ENCODE data around the gene UGT3A1.
"Not testable (repeated sequence)": the region's sequence is repeated elsewhere in the genome, so short reads cannot be mapped to it uniquely, and the experiment has no call there.

UGT3A1 gene, protein sequence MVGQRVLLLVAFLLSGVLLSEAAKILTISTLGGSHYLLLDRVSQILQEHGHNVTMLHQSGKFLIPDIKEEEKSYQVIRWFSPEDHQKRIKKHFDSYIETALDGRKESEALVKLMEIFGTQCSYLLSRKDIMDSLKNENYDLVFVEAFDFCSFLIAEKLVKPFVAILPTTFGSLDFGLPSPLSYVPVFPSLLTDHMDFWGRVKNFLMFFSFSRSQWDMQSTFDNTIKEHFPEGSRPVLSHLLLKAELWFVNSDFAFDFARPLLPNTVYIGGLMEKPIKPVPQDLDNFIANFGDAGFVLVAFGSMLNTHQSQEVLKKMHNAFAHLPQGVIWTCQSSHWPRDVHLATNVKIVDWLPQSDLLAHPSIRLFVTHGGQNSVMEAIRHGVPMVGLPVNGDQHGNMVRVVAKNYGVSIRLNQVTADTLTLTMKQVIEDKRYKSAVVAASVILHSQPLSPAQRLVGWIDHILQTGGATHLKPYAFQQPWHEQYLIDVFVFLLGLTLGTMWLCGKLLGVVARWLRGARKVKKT

DNA sequence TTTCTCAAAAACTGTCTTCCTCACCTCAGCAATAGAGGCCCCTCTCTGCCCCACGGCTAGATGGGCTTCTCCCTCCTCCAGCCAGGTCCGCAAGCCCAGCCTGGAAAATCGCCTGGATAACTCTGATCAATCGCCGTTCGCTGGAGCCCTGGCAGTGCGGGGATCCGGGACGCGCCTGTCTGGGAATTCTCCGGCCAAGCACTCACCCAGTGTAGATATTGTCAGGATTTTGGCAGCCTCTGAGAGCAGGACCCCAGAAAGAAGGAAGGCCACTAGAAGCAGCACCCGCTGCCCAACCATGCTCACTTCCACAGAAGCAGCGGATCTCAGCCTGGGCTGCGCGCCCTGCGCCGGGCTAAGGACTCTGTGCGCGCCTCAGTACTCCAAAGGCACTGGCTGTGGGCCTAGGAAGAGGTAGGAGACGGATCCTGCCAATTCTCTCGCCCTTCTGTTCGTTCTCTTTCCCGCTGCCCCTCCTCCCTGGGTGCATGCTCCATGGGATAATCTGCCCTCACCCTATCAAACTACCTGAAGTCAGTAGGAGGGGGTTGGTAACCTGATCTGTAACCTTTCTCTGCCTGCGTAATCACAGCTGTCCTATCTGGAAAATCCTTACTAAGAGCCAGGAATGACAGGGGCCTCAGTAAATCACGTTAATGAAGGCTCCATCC is at the start of gene UGT3A1:
UGT3A1 (minus strand) TSS at position 450 of the 671 bp plus-strand sequence; CDS start at position 300, 150 bp downstream.
- DNase-seq = no peak

DNA sequence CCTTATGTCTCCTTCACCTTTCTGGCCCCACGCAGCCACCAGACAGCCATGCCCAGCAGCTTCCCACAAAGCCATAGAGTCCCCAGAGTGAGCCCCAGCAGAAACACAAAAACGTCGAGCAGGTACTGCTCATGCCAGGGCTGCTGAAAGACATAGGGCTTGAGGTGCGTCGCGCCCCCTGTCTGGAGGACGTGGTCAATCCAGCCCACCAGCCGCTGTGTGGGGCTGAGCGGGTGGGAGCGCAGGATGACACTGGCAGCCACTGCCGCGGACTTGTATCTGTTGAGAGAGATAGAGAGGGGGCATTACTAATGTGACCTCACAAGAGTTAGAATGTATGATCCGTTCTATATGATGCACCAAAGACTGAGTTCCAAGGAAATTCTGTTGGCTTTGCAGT is 44.5 kb upstream of the UGT3A1 start:
- DNase-seq = no peak

DNA sequence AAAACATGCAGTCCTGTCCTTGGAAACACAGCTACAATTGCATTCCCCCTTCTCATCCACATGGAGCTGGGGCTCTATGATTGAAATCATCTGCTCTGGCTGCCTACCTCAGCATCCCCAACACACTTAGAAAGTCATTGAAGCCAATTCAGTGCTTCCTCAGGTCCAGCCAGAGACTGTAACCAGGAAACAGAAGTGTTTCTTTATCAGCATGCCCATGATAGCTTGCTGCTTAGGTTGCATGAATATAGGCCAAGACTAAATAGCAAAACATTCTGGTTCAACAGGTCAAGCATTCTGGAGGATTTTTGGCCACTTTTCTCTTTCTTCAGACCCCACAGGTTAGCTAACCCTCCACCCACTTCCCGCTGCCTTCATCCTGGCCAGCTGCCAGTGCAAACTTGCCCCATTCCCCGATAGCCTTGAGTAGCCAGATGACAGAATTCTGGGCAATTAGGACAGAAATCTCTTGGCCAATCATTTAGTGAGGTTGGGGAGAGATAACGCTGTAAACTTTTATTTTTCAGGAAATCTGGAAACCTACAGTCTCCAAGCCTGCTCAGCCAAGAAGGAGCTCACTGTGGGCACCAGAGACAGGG is 43.4 kb upstream of the UGT3A1 start:
- DNase-seq = not testable (repeated sequence)

DNA sequence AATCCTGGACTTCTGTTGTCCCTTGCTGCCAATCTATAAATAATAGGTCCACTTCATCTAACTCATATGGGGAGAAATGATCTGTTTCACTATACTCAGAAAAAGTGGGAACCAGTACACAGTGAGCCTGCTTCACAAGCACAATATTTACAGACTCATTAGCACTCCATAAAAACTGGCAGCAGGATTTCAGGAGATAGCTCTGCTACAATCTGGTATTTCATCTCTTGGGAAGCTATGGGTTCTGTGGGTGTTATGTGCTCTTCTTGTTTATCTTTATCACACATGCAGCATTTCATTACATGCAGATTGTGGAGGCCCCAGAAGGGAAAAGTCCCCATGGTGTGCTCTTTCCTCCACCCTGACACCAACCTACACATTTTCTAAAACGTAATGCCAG is 42.3 kb upstream of the UGT3A1 start:
- no peak for DNase-seq

DNA sequence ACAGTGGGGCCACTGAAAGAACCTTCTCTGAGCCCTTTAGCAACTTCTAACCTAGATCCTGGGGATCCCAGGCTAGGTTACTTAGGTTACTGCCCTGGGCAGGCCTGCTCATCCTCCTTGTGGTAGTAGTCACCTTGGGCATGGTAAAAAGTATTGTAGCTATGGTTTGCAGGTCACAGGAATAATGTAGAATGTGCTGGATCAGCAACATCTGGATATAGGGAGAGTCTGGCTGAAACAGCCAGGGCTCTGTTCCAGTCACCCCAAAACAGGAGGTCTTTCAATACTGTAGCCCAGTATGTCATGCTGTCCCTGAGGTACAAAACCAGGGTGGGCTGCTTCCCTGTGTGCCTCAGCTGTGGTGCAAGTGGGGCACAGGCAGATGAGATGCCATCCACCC is 41.9 kb upstream of the UGT3A1 start:
- DNase-seq = no peak

DNA sequence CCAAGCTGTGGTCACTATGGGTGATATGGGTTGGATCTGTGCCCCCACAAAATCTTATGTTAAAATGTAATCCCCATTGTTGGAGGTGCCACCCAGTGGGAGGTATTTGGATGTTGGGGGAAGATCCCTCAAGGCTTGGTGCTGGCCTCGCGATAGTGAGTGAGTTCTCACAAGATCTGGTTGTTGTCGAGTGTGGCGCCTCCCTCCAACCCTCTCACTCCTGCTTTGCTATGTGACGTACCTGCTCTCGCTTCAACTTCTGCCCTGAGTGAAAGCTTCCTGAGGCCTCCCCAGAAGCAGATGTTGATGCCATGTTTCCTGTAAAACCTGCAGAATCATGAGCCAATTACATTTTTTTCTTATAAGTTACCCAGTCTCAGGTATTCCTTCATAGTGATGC is 40.0 kb upstream of the UGT3A1 start:
- no peak for DNase-seq

DNA sequence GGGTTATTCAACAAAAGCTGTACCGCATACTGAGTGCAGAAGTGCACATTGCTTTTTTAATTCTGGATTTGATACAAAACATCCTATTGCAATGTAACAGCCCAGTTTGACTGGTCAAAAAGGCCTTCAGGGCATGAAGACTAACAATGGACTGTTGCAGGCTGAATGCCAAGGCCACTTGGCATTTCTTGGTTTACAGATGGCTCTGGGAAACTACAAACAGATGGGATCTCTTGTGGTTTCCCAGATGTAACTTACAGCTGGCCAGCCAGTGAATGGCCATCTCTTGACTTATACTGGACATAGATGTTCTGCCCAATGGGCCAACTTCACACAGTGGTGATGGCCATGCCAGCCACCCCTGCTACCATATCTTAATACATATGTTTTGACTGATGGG is 38.7 kb upstream of the UGT3A1 start:
- no peak for DNase-seq

DNA sequence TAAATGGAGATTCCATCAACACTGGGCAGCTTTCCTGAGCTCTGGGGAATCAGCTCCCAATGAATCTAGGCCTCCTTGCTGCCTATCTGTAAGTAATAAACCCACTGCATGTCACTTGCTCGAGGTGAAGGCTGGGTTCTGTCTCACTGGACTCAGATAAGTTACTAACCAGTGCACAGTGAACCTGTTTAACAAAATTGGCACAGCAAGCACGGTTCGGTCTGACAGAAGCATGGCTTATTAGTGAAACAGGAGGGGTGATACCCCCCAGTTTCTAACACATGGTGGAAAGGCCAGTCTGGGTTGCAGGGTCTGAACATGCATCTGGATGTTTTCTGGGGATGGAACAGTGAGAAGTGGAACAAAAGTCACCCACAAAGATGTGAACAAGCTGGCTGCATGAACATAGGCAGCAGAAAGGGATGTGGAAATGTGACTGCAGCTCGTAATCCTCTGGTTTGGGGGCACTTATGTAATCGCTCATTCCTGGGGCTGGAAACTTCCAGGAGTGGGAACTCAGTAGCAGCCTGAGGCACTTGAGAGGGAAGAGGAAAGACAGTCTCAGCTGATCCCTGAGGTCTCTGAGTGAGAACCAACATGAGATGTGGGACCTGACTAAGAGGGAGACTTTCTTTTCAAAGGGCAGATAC is 37.8 kb upstream of the UGT3A1 start:
- DNase-seq = no peak

DNA sequence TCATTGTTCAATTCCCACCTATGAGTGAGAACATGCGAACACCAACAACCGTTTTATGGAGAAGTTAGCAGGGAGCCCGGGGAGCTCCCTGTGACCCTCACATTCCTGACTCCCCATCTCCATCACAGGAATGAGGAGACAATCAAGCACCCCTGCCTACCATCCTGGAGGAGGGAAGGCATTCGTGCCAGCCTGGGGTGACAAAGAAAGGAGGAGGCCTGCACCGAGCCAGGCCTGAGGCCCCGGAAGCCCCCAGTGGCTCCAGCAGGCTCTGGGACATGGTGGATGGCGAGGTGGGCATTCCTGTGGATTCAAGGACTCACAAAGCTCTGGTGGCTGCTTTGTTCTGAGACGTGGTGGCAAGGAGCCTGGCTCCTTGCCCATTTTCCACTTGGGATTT is 36.5 kb upstream of the UGT3A1 start:
- DNase-seq = no peak

DNA sequence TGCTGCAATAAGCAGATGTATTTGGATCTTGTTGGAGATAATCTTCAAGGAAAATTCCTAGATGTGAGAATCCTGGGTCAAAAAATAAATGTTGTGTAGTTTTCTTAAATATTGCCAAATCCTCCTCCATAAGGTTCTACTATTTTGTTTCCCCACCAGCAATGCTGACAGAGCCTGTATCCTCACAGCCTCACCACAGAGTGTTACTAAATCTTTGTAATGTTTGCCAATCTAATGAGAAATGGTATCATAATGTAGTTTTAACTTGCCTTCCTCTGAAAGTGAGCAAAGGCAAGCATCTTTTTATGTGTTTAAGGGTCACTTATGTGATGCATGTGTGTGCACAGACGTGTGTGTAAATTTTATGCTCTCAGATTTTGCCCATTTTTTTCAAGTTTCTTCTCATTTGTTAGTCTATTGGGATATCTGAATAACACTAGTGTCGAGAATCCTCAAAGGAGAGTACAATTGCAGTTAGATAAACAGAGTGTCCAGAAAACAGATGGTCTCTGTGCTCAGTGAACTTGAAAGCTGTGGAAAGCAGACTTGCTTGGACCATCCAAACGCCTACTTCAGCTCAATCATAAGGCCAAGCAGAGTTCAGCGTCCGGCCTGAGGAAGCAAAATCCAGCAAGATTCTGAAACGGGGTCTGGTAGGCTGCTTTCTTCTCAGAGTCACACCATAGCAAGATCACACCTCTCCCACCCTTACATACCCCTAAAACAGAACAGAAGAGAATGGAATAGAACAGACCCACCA is 35.7 kb upstream of the UGT3A1 start:
- no peak for DNase-seq

DNA sequence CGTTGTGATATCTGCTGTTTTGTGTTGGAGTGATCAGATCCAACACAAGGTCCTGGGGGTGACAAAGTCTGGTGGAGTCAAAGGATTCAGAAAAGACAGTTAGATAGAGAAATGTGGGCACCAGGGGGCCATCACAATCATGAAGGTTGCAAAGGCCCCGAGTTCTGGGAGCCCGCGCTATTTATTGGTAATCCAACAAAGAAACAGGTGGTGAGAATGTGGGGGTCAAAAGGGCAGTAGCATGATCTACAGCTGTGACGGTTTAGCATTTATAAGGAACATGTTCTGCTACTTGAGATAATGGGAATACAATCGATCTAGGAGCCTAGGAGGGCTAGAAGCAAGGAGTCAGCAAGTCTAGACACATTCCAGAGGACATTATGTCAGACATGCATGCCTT is 31.1 kb upstream of the UGT3A1 start:
- DNase-seq = not testable (repeated sequence)

DNA sequence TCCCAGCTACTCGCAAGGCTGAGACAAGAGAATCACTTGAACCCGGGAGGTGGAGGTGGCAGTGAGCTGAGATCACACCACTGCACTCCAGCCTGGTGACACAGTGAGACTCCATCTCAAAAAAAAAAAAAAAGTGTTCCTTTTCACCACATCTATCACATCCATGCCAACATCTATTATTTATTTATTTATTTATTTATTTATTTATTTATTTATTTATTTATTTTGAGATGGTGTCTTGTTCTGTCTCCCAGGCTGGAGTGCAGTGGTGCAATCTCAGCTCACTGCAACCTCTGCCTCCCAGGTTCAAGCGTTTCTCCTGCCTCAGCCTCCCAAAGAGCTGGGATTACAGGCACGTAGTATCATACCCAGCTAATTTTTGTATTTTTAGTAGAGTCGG is 28.4 kb upstream of the UGT3A1 start:
- not testable (repeated sequence) for DNase-seq

DNA sequence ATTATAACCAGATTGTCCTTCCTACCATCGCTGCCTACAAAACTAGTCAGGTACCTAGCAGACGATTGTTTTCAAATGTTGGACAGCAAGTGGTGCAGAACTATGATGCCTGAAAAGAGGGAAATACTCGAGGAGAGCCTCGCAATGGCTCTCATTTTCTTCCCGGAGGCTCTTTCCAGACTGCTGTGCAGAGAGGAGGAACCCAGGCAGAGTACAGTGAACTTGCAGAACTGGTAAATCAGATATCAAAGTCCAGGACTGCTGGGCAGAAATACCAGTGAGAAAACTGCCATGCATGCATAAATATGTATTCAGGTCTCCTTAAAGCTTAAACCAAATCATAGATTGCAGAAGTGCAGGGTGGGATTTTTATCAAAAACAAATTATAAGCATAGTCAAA is 26.4 kb upstream of the UGT3A1 start:
- DNase-seq = no peak

DNA sequence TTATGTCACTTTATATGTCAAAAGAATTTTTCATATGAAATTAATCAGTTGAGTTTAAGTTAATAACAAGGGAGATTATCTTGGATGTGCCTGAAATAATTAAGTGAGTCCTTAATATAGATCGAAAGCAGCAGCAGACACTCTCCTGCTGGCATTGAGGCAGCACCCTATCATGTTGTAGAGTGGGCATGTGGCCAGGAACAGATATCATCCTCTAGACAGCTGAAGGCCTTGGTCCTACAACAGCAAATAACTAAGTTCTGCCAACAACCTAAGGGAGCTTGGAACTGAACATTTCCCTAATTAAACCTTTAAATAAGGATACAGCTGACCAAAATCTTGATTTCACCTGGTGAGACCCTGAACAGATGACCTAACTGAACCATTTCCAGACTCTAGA is 25.8 kb upstream of the UGT3A1 start:
- DNase-seq = no peak

DNA sequence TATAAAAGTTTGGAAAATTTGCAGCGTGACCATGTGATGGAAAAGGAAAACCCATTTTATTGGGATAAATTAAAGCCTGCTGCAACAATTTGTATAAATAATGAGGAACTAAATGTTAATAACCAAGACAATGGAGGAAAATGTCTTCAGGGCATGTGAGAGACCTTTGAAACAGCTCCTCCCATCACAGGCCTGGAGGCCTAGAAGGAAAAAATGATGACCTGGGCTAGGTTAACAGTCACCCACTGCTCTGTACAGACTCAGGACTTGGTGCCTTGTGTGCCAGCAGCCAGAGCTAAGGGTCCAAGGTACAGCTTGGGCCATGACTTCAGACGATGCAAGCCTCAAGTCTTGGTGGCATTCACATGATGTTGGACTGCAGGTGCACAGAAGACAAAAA is 22.0 kb upstream of the UGT3A1 start:
- DNase-seq = no peak

DNA sequence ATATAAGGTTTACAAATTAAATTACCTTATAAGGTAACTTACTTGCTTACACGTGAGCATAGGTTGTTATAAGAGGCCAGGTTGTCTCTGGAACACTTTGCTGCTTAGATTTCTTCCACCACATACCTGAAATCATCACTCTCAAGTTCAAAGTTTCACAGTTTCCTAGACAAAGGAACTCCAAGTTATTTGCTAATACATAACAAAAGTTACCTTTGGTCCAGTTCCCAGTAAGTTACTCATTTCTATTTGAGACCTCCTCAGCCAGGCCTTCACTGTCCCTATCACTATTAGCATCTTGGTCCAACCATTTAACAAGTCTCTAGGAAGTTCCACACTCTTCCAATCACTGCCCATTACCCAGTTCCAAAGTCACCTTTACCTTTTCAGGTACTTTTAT is 18.5 kb upstream of the UGT3A1 start:
- no peak for DNase-seq

DNA sequence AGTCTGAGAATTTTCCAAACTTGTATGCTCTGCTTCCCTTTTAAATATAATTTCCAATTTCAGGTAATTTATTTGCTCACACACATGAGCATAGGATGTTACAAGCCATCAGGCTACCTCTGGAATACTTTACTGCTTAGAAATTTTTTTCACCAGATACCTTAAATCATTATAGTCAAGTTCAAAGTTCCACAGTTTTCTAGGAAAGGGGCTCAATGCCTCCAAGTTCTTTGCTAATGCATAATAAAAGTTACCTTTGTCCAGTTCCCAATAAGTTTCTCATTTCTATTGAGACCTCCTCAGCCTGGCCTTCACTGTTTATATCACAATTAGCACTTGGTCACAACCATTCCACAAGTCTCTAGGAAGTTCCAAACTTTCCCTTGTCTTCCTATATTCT is 16.2 kb upstream of the UGT3A1 start:
- DNase-seq = no peak

DNA sequence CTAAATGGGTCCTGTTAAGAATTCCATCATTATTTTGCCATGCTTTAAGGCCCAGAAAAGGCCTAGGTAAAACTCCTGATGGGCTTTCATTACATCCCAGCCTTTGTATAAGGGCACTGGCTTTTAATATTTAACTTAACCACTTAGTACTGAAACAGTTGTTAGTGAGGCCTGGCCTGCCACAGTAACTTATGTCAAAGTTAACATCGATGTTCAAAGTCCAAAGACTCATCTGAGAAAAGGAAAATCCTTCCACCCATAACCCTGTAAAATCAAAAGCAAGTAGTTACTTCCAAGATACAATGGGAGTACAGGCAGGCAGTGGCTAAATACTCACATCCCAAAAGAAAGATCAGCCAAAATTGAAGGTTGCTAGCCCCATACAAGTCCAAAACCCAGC is 15.0 kb upstream of the UGT3A1 start:
- DNase-seq = no peak

DNA sequence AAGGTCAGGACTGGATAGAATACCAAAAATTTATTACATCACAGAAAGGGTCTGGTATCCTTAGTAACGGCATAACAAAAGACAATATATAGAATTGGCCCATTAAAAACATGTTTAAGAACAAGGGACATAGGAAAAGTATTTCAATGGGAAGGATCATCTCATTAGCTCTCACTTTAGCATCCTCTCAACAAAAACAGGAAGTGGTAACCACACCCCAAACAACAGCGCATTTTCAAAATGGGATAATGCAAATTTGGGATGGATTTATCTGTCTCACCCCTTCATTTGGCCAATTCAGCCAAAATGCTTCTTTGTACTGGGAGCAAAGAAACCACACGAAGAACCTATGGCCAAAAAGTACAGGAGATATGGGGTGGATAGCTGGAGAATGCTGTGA is 9.8 kb upstream of the UGT3A1 start:
- no peak for DNase-seq

DNA sequence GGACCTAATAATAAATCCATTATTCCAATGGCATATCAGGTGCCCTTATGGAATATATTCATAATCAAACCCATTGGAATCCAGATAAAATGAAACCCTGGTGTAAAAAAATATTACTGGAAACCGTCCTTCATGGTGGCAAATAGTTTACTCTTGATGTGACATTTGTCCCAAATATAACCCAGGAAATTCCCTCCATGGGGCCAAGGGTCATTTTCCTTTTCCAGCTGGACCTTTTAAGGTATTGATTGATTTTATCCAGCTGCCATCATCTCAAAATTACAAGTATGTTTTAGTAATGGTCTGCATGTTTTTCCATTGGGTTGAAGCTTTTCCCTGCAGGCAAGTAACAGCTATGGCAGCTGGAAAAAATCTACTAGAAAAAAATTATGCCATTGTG is 8.4 kb upstream of the UGT3A1 start:
- no peak for DNase-seq

DNA sequence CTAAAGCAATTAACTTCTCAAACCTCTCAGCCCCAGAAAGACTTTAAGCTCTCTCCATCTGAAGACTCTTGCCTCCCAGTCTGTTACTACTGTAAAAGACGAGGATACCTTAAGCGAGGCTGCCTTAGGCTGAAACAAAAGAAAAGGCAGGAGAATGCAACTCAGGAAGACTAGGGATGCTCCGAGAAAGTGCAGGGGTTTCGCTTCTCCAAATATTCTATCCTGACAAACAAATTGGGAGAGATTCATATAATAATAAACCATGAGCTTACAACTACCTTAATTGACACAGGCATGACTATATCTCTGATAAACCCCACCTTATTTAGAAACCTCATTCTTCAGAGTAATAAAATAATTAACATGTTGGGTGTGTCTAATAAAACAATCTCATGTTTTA is 4.9 kb upstream of the UGT3A1 start:
- DNase-seq = no peak

DNA sequence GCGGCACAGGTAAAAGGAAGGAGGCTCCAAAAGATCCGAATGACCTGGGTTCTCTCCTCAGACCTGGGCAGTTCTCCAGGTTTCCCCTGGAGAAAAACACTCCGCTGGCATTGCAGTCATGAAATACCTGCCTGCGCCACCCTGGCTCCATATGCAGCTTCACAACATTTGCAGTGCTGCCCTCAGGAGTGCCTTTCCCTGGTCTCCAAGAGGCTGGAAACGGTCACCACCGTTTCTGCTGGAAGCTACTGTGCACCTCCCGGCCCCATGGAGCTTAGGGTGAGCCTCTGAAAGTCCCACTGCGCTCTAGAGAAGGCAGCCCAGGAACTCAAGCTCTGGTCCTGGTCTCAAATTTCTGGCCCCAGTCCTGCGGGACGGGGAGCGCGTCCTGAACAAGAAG is 670 bp downstream of the UGT3A1 start:
- DNase-seq = no peak

DNA sequence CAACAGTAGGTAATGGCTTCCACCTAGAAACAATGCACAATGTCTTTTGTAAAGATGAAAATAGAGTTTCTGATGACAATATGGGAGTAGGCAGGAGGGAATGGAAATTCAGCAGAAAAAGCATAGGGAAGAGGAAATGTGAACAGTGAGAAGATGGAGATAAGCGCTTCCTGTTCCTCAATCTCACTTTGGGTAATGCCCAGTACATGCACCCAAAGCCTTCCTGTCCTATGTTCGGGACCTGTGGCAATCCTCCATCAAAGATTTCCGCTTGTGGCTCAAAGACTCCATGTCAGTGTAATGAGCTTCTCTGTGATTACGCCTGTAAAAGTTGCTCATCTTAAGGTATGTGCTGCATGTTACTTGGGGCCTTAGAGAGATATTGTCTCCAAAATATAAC is 2.7 kb downstream of the UGT3A1 start:
- DNase-seq = no peak
